ENCODE results near the gene FKBP15. TPM values are rescaled to one million over a fixed set of nuclear protein-coding genes. Genes with fewer than 3 reads are reported as not detected.

FKBP15 gene
- total RNA-seq, 4 donors from 2014 or later, result 14.1 to 30.3 (median 23.1) TPM

DNA sequence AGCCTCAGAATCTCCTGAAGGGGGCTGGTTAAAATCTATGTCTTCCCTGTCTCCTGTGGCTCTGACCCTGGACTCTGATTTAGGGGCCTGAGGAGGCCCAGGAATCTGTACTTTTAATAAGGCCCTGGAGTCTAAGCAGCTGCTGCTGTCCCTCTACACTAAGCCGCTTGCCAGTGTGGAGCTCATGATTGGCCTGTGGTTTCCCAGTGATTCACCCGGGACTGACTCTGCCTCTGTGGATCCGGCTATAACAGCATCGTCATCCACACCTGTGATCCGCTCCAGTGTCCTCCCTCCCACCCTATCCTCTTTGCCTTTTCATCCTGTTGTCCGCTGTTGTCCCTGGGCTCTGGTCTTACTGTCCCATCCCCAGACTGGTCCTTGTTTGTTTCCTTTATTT lies 66.6 kb downstream of the FKBP15 start:
- H3K27me3 ChIP-seq, result no peaks in the 10 kb centered on the region
- H3K4me3 ChIP-seq, result no peak overlapping the region
- DNase-seq, result no peak
- intact Hi-C loops (cut with DNase I; ENCODE audit: low total_unique reads), result no loop called here
- H3K36me3 ChIP-seq, result no peaks in the 10 kb centered on the region
- H3K9me3 ChIP-seq, result no peaks in the 10 kb centered on the region
- H3K27ac ChIP-seq, result peak overlapping the region in 1 of 2 donors; percentile 18
- H3K4me1 ChIP-seq, result no peaks in the 10 kb centered on the region
- TF ChIP-seq POLR2A (IDR thresholded peaks at IDR 0.05), result no peak
- TF ChIP-seq, protein P1, sequence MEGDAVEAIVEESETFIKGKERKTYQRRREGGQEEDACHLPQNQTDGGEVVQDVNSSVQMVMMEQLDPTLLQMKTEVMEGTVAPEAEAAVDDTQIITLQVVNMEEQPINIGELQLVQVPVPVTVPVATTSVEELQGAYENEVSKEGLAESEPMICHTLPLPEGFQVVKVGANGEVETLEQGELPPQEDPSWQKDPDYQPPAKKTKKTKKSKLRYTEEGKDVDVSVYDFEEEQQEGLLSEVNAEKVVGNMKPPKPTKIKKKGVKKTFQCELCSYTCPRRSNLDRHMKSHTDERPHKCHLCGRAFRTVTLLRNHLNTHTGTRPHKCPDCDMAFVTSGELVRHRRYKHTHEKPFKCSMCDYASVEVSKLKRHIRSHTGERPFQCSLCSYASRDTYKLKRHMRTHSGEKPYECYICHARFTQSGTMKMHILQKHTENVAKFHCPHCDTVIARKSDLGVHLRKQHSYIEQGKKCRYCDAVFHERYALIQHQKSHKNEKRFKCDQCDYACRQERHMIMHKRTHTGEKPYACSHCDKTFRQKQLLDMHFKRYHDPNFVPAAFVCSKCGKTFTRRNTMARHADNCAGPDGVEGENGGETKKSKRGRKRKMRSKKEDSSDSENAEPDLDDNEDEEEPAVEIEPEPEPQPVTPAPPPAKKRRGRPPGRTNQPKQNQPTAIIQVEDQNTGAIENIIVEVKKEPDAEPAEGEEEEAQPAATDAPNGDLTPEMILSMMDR (IDR thresholded peaks at IDR 0.05), result no peak

DNA sequence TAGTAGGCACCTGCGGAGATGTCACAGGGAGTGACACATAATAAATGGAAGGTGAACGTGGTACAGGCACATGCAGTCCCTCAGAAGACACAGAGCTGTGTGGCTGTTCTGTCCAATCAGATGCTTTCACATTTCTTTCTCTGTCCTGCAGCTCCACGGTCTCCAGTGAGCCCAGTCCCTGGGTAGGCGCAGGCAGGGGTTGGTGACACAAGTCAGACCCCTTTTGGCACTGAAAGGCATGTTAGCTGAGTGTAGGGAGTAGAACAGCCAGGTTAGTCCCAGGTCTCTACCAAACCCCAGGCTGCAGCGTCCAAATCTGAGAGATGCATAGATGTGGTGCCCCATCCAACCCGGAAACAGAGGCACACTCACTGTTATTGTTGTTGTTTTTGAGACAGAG lies 67.5 kb downstream of the FKBP15 start:
- intact Hi-C loops (cut with DNase I; ENCODE audit: low total_unique reads), result no loop called here
- no peak for DNase-seq
- no peaks in the 10 kb centered on the region for H3K36me3 ChIP-seq
- no peaks in the 10 kb centered on the region for H3K4me1 ChIP-seq
- no peak for TF ChIP-seq POLR2A (IDR thresholded peaks at IDR 0.05)
- TF ChIP-seq, protein P1 (IDR thresholded peaks at IDR 0.05), result no peak
- no peaks in the 10 kb centered on the region for H3K9me3 ChIP-seq
- no peak overlapping the region for H3K4me3 ChIP-seq
- H3K27me3 ChIP-seq, result no peaks in the 10 kb centered on the region
- H3K27ac ChIP-seq, result no peak overlapping the region

DNA sequence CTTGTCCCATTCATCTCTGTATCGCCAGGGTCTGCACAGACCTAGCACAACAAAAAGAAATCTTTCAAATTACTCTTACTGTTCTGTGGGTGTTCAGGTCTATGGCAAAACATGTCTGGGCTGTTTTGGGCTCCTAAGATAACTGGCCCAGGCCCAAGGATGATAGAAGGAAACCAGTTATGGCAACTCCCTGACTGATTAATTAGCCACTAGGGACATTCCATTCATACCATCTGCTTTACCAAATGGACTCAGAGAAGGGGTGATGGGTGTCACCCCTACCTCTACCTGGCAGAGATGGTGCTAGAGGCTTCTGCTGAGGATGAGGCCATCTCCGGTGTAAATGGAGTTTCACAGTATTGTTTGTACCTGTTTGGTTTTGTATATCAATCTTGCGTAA lies 68.4 kb downstream of the FKBP15 start:
- no peak for TF ChIP-seq POLR2A (IDR thresholded peaks at IDR 0.05)
- TF ChIP-seq, protein P1 (IDR thresholded peaks at IDR 0.05), result no peak

DNA sequence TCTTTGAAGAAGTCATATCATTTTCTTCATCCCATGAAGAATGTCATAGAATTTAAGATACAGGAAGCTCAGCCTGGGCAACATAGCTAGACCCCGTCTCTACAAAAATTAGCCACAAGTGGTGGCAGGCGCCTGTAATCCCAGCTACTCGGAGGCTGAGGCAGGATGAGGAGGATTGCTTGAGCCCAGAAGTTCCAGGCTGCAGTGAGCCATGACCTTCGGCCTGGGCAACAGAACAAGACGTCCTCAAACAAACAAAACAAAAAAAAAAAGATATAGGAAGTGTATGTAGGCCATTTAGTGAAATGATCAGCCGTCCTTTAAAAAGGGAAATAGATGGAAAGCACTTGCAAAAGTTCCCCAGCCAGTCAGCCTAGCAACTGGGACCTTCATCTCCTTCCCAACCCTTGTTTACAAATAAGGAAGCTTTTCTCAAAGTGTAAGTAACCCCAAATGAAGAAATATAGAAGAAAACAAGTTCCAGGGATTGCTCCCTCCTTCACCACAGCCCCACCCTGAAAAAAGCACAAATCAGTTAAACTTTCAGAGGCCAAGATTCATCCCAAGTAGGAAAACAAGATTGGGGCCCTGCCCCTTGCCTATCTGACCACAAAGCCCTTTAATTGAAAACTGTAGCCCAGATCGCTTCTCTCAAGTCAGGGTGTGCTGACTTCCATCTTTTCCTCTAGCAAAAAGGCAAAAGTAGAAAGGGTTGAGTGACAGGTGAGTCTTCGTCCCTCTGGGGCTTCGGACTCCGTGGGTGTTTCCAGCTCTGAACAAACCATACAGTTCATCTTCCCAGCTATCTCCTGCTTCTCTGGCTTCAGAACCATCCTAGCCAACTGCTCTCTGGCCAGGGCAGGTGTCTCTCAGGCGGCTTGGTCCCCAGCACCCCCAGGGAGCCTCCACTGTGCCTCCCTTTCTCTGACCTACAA lies 69.1 kb downstream of the FKBP15 start:
- DNase-seq, result no peak
- TF ChIP-seq, protein P1 (IDR thresholded peaks at IDR 0.05), result no peak
- no peak for TF ChIP-seq POLR2A (IDR thresholded peaks at IDR 0.05)
- no peaks in the 10 kb centered on the region for H3K9me3 ChIP-seq
- H3K27ac ChIP-seq, result peak overlapping the region; percentile 70 to 80
- no peaks in the 10 kb centered on the region for H3K36me3 ChIP-seq
- H3K27me3 ChIP-seq, result no peaks in the 10 kb centered on the region
- peak overlapping the region; percentile 71 to 82 for H3K4me3 ChIP-seq
- intact Hi-C loops (cut with DNase I; ENCODE audit: low total_unique reads), result no loop called here
- no peaks in the 10 kb centered on the region for H3K4me1 ChIP-seq

More for the DNA sequence above, 68.4 kb downstream of the FKBP15 start:
- DNase-seq, result no peak
- Histone ChIP-seq H3K4me1 (no peaks in the 10 kb centered on the region), H3K36me3 (no peaks in the 10 kb centered on the region), H3K27ac (peak overlapping the region in 1 of 2 donors; percentile 80), H3K27me3 (no peaks in the 10 kb centered on the region), H3K4me3 (no peak overlapping the region), H3K9me3 (no peaks in the 10 kb centered on the region)
- intact Hi-C loops (cut with DNase I; ENCODE audit: low total_unique reads), result no loop called here

Measured in uterus (tissue), 4 donors.